HCT116 (cell line): ENCODE data around the gene FCHSD2. TPM values are rescaled to one million over a fixed set of nuclear protein-coding genes. Genes with fewer than 3 reads are reported as not detected.

Experiments
- ATAC-seq: fragments of 200-7000 bp; cut with Tn5 transposase; 2 replicates; pipeline ENCODE4 v1.9.1; 2020; ENCODE audit warnings: mild to moderate bottlenecking, moderate library complexity
- BruUV-seq: library from RNA; stranded (reverse); fragments of 400-500 nt; replicated peaks from 2 replicates; lab custom pipeline; 2021; lab: Mats Ljungman, UMichigan
- CTCF ChIA-PET: fragments of 300-600 bp; sonication (Branson Sonifier 250); formaldehyde crosslinking; loops from one replicate; lab custom pipeline; 2021; ENCODE audit warnings: antibody characterized with exemption; lab: Charles Lee
- POLR2A ChIA-PET: fragments of 300-600, 350-600 bp; sonication (Branson Sonifier 250); formaldehyde crosslinking; loops from one replicate; lab custom pipeline; 2021; ENCODE audit warnings: antibody characterized with exemption; lab: Charles Lee
- RAD21 ChIA-PET, 2 experiments: fragments of 300-600 bp; sonication (Branson Sonifier 250); formaldehyde crosslinking; loops; one replicate each; lab custom pipeline; 2023; ENCODE audit warnings: low total read pairs in 2 of 2; ENCODE audit not compliant: uncharacterized antibody in 2 of 2, unreplicated experiment in 2 of 2, low non-redundant PET in 1 of 2; lab: Charles Lee
- DNase-seq: peaks from one replicate; pipeline ENCODE4 v3.0.0-alpha.2; 2010; ENCODE audit warnings: low read depth, low spot score
- H2AFZ ChIP-seq: fragments of 200-600 bp; shearing (Covaris generic), sonication (generic); 2 replicates; pipeline ENCODE4 v1.6.1; 2017; ENCODE audit warnings: low read depth, mixed run types, mixed read lengths, antibody characterized with exemption, low read length; ENCODE audit not compliant: poor library complexity, severe bottlenecking
- H3K27ac ChIP-seq: 2 replicates; pipeline ENCODE4 v1.5.1; 2012; ENCODE audit warnings: low read depth, low read length
- H3K27me3 ChIP-seq: fragments of 200-600 bp; sonication (generic); 2 replicates; pipeline ENCODE4 v1.6.1; 2016; ENCODE audit warnings: mixed run types, low read length, mixed read lengths; ENCODE audit not compliant: insufficient read depth
- H3K36me3 ChIP-seq, 2 experiments: fragments of 200-500 bp in 1 of 2; fragments of 200-600 bp in 1 of 2; sonication (Bioruptor generic) in 1 of 2; sonication (generic) in 1 of 2; 2 replicates each; pipeline versions ENCODE4 v1.5.1 to v1.6.1; 2014 to 2016; ENCODE audit warnings: low read length in 2 of 2, inconsistent platforms in 1 of 2, mixed read lengths in 1 of 2, mixed run types in 1 of 2; ENCODE audit not compliant: insufficient read depth in 2 of 2, control insufficient read depth in 1 of 2
- H3K4me1 ChIP-seq, 2 experiments: fragments of 200-600 bp in 1 of 2; sonication (generic) in 1 of 2; 2 replicates each; pipeline versions ENCODE4 v1.5.1 to v1.6.1; 2012 to 2017; ENCODE audit warnings: low read length in 2 of 2, inconsistent platforms in 1 of 2, mild to moderate bottlenecking in 1 of 2, mixed read lengths in 1 of 2, mixed run types in 1 of 2, moderate library complexity in 1 of 2; ENCODE audit not compliant: insufficient read depth in 2 of 2, control insufficient read depth in 1 of 2
- H3K4me2 ChIP-seq: fragments of 200-600 bp; sonication (generic); 2 replicates; pipeline ENCODE4 v1.6.1; 2017; ENCODE audit warnings: mixed run types, low read length, mixed read lengths
- H3K4me3 ChIP-seq, 2 experiments: fragments of 200-600 bp in 1 of 2; sonication (generic) in 1 of 2; replicated peaks in 1 of 2; 2 replicates each; pipeline ENCODE4 v1.5.1; 2011 to 2016; ENCODE audit warnings: low read length in 2 of 2, control low read depth in 1 of 2, low read depth in 1 of 2, mild to moderate bottlenecking in 1 of 2, mixed read lengths in 1 of 2, mixed run types in 1 of 2
- H3K79me2 ChIP-seq: fragments of 200-600 bp; sonication (generic); 2 replicates; pipeline ENCODE4 v1.6.1; 2017; ENCODE audit warnings: mild to moderate bottlenecking, mixed run types, low read length, moderate library complexity, mixed read lengths; ENCODE audit not compliant: insufficient read depth
- H3K9ac ChIP-seq: fragments of 200-600 bp; sonication (generic); 2 replicates; pipeline ENCODE4 v1.6.1; 2016; ENCODE audit warnings: low read length, mixed read lengths
- H3K9me2 ChIP-seq: fragments of 200-600 bp; sonication (generic), shearing (Covaris generic); 2 replicates; pipeline ENCODE4 v1.6.1; 2017; ENCODE audit warnings: mixed run types, mild to moderate bottlenecking, moderate library complexity; ENCODE audit not compliant: insufficient read depth
- H3K9me3 ChIP-seq, 2 experiments: fragments of 200-500 bp in 1 of 2; fragments of 200-600 bp in 1 of 2; sonication (Bioruptor generic) in 1 of 2; sonication (generic) in 1 of 2; 2 replicates each; pipeline ENCODE4 v1.6.1; 2014 to 2017; ENCODE audit warnings: low read length in 2 of 2, mixed read lengths in 2 of 2, inconsistent platforms in 1 of 2, low read depth in 1 of 2, mild to moderate bottlenecking in 1 of 2, mixed run types in 1 of 2, moderate library complexity in 1 of 2; ENCODE audit not compliant: control insufficient read depth in 1 of 2, insufficient read depth in 1 of 2
- H4K20me1 ChIP-seq: fragments of 200-600 bp; sonication (generic), shearing (Covaris generic); 2 replicates; pipeline ENCODE4 v1.6.1; 2017; ENCODE audit warnings: mixed run types, mild to moderate bottlenecking, moderate library complexity; ENCODE audit not compliant: insufficient read depth
- CEBPB ChIP-seq: IDR thresholded peaks from 2 replicates; pipeline ENCODE4 v1.6.1; 2012; ENCODE audit warnings: low read depth
- EGR1 ChIP-seq: IDR thresholded peaks from 2 replicates; pipeline ENCODE4 v1.6.1; 2012; ENCODE audit warnings: low read depth
- ELF1 ChIP-seq: IDR thresholded peaks from 2 replicates; pipeline ENCODE4 v1.6.1; 2012; ENCODE audit warnings: low read depth, borderline replicate concordance
- EZH2 ChIP-seq: fragments of 200-600 bp; sonication (generic); IDR thresholded peaks from 2 replicates; pipeline ENCODE4 v1.6.1; 2017; ENCODE audit warnings: antibody characterized with exemption, mixed run types
- FOSL1 ChIP-seq: IDR thresholded peaks from 2 replicates; pipeline ENCODE4 v1.6.1; 2012; ENCODE audit warnings: low read depth
- POLR2AphosphoS5 ChIP-seq: IDR thresholded peaks from 2 replicates; pipeline ENCODE4 v1.6.1; 2011; ENCODE audit warnings: mild to moderate bottlenecking, low read depth, low read length, moderate library complexity
- SIN3A ChIP-seq: IDR thresholded peaks from 2 replicates; pipeline ENCODE4 v1.6.1; 2012; ENCODE audit warnings: low read depth
- SP1 ChIP-seq: IDR thresholded peaks from 2 replicates; pipeline ENCODE4 v1.6.1; 2012; ENCODE audit warnings: low read depth
- YY1 ChIP-seq: IDR thresholded peaks from 2 replicates; pipeline ENCODE4 v1.6.1; 2011; ENCODE audit warnings: low read length, low read depth, moderate library complexity, mild to moderate bottlenecking; ENCODE audit not compliant: insufficient replicate concordance; ENCODE audit errors: extremely low read depth
- ZFX ChIP-seq: fragments of 450-650 bp; IDR thresholded peaks from 2 replicates; pipeline ENCODE4 v1.6.1; 2017
- ZNF274 ChIP-seq: fragments of 200-500 bp; sonication (Bioruptor generic); IDR thresholded peaks from 2 replicates; pipeline ENCODE4 v1.6.1; 2014; ENCODE audit warnings: mild to moderate bottlenecking, low read depth, low read length, inconsistent platforms
- intact Hi-C: fragments of 100-400 bp; cut with micrococcal nuclease; formaldehyde crosslinking; loops from 2 replicates; pipeline ENCODE4 v1.10.0; 2022
- total RNA-seq: library from RNA; stranded (reverse); gene quantifications from one replicate; pipeline ENCODE4 v1.2.1, GENCODE V29; 2021; ENCODE audit not compliant: unreplicated experiment

Gene FCHSD2
- total RNA-seq, 1 experiment from 2014 or later = 15.0 TPM

DNA sequence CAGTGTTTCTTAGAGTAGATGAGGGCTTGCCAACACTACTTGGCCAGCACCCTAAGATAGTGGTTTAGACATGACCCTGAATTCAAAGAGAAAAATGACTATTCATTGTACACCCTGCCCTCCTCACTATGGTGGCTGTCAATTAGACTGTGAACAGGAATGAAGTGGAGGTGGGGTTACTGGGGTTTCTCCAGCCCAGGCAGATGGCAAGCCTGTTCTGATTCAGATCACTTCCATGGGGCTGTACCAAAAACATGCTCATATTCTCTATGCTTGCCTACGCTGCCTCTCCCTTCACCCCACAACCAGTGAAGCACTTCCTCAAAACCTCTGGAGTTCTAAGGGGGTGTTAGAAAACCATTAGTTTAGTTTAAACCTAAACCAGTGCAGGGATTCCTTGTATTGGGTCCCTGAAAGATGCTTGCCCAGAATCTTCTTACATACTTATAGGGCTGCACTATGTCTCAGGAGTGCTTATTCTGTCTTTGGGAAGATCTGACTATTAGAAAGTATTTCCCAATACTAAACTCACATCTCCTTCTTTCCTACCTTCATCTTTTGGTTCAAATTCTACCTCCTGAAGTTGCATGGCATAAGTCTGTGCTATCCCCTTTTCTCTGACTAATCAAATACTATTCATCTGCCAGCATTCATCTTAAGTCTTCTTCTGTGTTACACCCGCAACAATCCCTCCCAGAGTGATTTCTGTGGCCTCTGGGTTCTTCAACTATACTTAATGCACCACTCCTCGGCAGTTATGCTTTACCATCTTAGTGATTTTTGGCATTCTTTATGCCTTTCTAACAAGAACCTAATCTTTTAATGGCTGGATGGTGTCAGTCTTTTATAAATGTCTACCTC lies 256.1 kb downstream of the FCHSD2 start:
- ChIA-PET RAD21 (no interaction called here), CTCF (no interaction called here), POLR2A (no interaction called here)
- no peaks in the 10 kb centered on the region for H3K4me1 ChIP-seq
- no peak overlapping the region for H3K4me2 ChIP-seq
- no peak for TF ChIP-seq EZH2
- no peak for TF ChIP-seq FOSL1
- no peak for TF ChIP-seq YY1
- no peak for TF ChIP-seq ZFX
- TF ChIP-seq SIN3A = no peak
- TF ChIP-seq CEBPB = no peak
- no peak for TF ChIP-seq SP1
- TF ChIP-seq ZNF274 = no peak
- intact Hi-C loops = no loop called here
- H3K79me2 ChIP-seq = no peaks in the 10 kb centered on the region
- H2AFZ ChIP-seq = no peak overlapping the region
- no peak for DNase-seq
- no peak overlapping the region for H3K4me3 ChIP-seq
- no peaks in the 10 kb centered on the region for H3K9me3 ChIP-seq
- H3K9me2 ChIP-seq = no peaks in the 10 kb centered on the region
- no peak overlapping the region for H3K9ac ChIP-seq
- BruUV-seq = no TSS peak
- H3K36me3 ChIP-seq = no peaks in the 10 kb centered on the region
- H4K20me1 ChIP-seq = no peaks in the 10 kb centered on the region
- no peaks in the 10 kb centered on the region for H3K27me3 ChIP-seq
- H3K27ac ChIP-seq = no peak overlapping the region
- ATAC-seq = no peak

GRCh38 chr11:72876147-72876546 lies 266.0 kb downstream of the FCHSD2 start:
- Histone ChIP-seq H3K9ac (no peak overlapping the region), H3K4me3 (no peak overlapping the region), H3K36me3 (no peaks in the 10 kb centered on the region), H3K4me2 (no peak overlapping the region), H2AFZ (no peak overlapping the region), H3K27me3 (no peaks in the 10 kb centered on the region)
- no TSS peak for BruUV-seq
- POLR2A ChIA-PET = no interaction called here
- TF ChIP-seq YY1 = no peak
- TF ChIP-seq POLR2AphosphoS5 = no peak
- TF ChIP-seq CEBPB = no peak
- TF ChIP-seq ELF1 = no peak
- TF ChIP-seq EGR1 = no peak
- no peak for TF ChIP-seq FOSL1
- TF ChIP-seq, all 23 proteins: peak for 0
- Histone ChIP-seq H3K9me3 (no peaks in the 10 kb centered on the region), H3K27ac (no peak overlapping the region), H3K4me1 (no peaks in the 10 kb centered on the region), H3K79me2 (no peaks in the 10 kb centered on the region), H3K9me2 (no peaks in the 10 kb centered on the region), H4K20me1 (no peaks in the 10 kb centered on the region)
- DNase-seq (no peak), ATAC-seq (no peak)
- intact Hi-C loops = no loop called here
- ChIA-PET CTCF (no interaction called here), RAD21 (no interaction called here)
